Tibial nerve (tissue), 3 donors: Measurements from ENCODE around the gene PTPDC1.

Source experiments
- CTCF ChIP-seq, 5 experiments: fragments of 200-600 bp in 3 of 5; fragments of 450-650 bp in 2 of 5; sonication (generic) in 3 of 5; IDR thresholded peaks; one replicate each; pipeline ENCODE4 v1.5.1; 2016 to 2019; ENCODE audit warnings: antibody characterized with exemption in 5 of 5, mild to moderate bottlenecking in 3 of 5, moderate library complexity in 2 of 5
- POLR2A ChIP-seq, 2 donors: fragments of 450-650 bp; IDR thresholded peaks; one replicate each; pipeline ENCODE4 v1.6.1; 2017; ENCODE audit warnings: antibody characterized with exemption in 2 of 2, mild to moderate bottlenecking in 2 of 2, moderate library complexity in 2 of 2

GRCh38 chr9:94111446-94111845 lies 27.2 kb downstream of the PTPDC1 start:
- no peak for TF ChIP-seq CTCF (IDR thresholded peaks at IDR 0.05)
- TF ChIP-seq POLR2A (IDR thresholded peaks at IDR 0.05) = no peak
